ENCODE results near the gene ANXA8.
"Not testable (repeated sequence)": the region's sequence is repeated elsewhere in the genome, so short reads cannot be mapped to it uniquely, and the experiment has no call there.

The ANXA8 gene, protein sequence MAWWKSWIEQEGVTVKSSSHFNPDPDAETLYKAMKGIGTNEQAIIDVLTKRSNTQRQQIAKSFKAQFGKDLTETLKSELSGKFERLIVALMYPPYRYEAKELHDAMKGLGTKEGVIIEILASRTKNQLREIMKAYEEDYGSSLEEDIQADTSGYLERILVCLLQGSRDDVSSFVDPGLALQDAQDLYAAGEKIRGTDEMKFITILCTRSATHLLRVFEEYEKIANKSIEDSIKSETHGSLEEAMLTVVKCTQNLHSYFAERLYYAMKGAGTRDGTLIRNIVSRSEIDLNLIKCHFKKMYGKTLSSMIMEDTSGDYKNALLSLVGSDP

DNA sequence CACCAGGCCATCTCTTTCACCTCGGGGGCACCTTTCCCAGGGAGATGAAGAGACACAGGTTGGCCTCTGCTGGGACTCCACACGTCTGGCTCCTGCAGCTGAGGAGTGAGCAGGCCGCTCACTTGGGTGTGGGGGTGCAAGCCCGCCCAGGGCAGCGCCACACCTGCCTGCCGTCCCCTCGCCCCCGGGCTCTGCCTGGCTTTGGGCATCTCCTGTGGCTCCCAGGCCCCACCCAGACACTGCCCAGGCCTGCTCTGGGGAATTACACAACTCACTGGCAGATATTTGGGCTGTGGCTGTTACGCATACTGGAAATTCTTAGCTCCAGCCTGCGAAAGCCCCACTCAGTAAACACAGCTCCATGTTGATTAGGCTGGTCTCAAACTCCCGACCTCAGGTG lies at the start of gene ANXA8:
ANXA8 (minus strand) TSS at position 193 of the 400 bp plus-strand sequence; CDS start at position 11, 182 bp downstream.
- not testable (repeated sequence) for DNase-seq

DNA sequence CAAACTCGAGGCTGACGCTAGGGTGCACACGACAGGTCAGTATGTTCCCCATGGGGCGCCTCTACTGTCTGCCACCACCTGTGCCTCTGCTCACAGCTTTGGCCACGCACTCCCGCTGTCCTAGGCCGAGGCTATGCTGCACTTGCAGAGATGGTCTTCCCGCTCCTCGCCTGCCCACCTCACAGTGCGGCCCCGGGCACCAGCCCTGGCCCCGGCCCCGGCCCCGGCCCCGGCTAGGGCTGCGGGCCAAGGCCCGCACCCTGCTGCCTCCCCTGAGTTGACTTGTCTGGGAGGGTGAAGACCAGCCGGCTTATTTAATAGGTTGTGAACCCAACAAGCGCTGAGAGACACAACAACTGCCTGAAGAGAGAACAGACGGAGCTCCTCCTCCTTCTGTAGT lies 39.6 kb upstream of the ANXA8 start, which contains the start of gene AGAP9:
AGAP9 (minus strand) TSS at position 164 of the 400 bp plus-strand sequence; CDS start at position 52, 112 bp downstream.
- DNase-seq = not testable (repeated sequence)

DNA sequence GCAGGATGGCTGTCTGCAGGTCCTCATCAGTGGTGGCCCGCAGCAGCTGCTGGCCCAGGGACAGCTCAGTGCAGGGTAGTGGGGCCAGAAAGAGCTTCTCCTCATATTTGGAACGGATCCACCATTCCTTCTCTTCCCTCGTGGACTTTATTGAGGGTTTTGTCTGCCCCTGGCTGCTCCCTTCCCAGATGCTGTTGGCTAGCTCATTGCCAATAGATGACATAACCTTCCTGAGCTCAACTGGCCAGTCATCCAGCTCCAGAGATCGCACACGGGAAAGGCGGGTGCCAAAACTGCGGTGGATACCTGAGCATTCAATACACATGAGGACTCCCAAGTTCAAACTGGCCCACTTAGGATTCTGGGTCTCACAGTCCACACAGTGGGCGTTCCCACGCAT lies 18.4 kb upstream of the ANXA8 start:
- not testable (repeated sequence) for DNase-seq

DNA sequence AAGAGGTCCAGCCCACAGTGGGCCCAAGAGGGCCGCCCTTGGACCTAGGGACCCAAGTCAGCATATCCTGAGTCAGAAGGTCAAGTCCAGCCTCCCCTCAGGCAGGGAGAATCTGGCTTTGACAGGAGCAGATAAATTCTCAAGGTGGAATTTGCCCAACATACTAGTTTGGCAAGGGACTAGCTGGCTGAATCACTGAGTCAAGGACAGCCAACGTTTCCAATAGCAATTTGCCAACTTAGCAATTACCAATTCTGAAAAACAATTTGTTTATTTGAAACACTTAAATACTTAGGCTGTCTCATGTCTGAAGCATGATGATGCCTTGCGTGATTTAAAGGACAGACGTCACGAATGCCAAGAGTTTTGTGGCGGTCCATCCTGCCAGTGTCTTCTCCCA lies 10.3 kb upstream of the ANXA8 start:
- not testable (repeated sequence) for DNase-seq

DNA sequence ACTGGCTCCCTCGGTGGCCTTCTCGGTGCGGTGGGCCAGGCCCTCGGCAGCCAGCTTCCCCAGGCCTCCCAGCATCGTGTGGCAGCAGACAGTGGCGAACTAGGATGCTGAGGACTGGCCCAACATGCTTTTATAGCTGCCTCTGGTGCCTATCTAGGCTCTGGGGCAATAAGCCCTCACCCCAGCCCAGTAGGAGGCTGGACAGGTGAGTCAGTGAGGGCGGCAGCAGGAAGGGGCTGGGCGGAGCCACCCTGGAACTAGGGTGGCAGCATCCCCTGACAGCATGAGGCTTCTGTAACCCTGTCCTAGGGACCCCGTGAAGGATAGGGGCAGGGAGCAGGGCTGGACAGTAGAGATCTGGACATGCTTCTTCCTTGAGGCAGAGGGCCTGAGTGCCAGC lies 7.7 kb upstream of the ANXA8 start, which contains the start of gene FAM25G:
FAM25G (minus strand) TSS at position 101 of the 400 bp plus-strand sequence; CDS start at position 75, 26 bp downstream.
- not testable (repeated sequence) for DNase-seq

DNA sequence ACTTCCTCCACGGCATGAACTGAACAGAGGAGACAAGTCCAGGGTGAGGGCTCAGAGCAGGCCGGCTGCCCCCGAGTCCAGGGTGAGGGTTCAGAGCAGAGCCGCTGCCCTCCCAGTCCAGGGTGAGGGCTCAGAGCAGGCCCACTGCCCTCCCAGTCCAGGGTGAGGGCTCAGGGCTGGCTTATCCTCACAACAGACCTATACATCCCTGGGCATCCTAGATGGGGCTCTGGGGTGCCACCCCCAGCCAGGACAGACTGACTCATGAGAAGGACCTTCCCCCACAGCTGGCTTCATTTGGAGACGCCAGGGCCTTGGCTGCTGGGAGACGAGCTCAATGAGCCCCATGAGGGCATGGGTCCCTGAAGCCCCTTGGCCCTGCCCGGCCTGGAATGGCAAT lies 5.7 kb upstream of the ANXA8 start:
- not testable (repeated sequence) for DNase-seq

DNA sequence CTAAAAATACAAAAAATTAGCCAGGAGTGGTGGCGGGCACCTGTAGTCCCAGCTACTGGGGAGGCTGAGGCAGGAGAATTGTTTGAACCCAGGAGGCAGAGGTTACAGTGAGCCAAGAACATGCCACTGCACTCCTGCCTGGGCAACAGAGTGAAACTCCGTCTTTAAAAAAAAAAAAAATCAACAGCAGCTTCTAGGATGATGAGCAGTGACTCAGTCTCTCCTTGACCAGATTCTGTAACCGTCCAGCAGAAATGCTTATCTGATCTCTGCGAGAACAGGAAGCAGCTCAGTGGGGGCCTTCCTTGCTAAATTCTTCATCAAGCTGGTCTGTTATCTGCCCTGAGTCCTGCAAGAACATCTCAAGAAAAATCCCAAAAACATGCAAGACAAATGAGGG lies 2.0 kb upstream of the ANXA8 start:
- not testable (repeated sequence) for DNase-seq

DNA sequence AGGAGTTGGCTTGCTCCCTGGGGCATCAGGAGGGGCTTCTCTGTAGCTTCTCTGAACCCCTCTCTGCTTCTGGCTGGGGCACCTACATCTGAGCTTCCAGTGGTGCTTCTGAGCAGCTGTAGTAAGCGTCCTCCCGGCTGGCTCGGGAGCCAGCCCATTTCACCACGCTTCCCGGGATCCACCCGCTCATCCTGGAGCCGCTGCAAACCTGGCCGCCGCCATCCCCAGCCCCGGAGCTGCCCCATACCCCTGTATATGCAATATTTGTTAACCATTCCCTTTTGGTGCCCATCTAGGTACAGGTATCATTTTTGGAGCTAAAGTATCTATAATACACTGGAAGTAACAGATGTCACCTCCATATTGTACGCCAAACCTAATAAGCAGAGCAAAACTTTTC lies 871 bp upstream of the ANXA8 start:
- DNase-seq = not testable (repeated sequence)

DNA sequence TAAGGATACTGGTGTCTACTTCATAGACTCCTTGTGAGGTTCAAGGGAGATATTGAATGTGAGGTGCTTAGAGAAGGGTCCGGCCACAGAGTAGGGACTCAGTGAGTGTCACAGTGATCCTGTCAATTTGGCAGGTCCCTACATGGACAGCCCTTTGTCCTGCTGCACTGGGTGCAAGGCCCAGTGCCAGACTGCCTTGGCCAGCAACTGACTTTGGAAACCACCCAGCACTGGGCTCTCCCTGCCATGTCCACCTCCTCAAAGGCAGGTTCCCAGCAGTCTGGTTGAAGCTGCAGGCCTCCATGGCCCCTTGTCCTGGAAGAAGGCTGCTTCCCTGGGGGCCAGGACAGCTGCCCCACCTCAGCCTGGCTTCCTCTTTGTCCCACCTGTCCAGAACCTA lies 1.5 kb downstream of the ANXA8 start:
- not testable (repeated sequence) for DNase-seq

DNA sequence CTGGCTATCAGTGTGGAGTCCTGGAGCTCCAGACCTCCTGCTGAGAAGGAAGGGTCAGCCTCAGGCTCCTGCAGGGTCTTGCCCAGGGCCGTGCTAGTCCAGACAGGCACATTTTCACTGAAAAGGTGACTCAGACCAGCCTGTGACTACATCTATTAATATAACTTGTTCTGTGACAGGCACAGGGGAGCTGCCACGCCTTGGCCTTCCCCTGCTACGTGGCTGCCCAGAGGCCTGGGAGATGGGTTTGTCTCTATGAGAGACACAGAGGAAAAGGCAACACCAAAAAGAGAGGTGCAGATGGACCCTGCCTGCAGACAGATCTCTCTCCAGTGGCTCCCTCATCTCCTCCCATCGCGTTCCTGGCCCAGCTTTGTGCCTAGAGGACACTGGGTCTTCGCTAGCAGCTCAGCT lies 2.1 kb downstream of the ANXA8 start:
- DNase-seq = not testable (repeated sequence)

DNA sequence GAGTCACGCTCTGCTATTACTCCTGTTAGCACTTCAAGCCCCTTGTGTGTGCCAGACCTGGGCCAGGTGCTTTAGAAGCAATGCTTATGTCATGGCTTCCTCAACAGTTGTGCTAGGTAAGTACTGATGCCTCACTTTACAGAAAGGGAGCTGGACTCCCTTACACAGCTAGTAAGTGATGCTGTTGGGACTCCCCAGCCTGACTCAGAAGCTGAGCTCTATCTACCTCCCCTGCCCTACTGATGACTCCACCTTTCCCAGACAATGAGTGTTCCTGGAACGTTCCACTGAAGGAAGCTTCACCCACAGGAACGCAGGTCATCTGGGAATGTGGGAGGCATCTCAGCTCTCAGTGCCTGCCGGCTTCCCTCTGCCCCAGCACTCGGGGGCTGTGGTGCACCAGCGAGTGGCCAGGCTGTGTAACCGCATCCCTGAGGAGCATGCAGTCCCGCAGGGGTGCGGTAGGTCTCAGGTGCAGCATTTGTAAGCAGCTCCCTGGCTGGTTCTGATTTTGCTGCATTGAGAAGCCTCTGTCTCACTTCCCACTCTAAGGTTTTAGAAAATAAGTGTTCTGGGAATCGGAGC lies 2.6 kb downstream of the ANXA8 start:
- not testable (repeated sequence) for DNase-seq

DNA sequence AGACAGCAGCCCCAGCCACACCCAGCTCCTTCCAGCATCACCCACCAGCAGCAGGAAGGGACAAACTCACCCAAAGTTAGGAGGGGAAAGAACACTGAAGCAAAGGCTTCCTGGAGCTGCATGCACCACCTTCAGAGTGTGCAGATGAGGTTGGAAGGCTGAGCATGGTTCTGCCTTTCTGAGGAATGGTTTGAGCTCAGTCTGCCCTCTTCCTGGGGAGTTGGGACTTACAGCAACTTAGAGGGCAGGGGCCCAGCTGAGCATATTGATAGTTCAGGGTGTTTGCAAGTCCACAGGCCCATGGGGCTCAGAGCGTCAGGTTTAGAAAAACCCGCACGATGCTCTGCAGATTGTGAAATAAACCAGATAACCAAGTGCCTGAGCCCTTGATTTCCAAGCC lies 3.8 kb downstream of the ANXA8 start:
- DNase-seq = not testable (repeated sequence)

DNA sequence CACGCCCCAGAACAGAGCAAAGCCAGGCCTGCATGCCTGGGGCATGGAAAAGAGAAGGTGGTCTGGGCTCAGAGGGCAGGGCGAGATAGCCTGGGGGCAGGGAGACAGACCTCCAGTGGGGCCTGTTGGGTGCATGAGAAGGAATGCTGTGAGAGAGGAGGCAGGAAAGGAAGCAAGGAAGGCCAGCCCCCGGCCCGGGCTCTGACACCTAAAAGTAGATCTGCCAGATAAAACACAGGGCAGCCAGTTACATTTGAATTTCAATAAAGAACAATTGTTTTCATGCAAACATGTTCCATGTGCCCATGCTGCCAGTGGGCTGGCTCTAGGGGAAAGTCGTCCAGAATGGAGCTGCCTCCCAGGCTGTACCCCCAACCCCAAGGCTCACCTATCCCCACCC lies 5.8 kb downstream of the ANXA8 start:
- not testable (repeated sequence) for DNase-seq

DNA sequence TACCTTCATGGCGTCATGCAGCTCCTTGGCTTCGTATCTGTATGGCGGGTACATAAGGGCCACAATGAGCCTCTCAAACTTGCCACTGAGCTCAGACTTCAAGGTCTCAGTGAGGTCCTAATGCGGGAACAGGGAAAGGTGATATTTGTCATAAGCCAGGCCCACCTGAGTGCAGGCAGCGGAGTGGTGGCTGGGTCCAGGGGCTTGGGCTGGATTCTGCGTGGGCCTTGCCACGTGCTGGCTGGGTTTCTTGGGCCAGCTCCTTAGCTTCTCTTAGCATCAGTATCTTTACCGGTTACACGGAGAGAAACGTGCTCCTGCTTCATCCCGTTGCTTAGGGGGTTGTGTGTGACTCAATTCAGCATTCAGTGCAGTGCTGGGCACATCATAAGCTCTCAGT lies 6.8 kb downstream of the ANXA8 start:
- DNase-seq = not testable (repeated sequence)

DNA sequence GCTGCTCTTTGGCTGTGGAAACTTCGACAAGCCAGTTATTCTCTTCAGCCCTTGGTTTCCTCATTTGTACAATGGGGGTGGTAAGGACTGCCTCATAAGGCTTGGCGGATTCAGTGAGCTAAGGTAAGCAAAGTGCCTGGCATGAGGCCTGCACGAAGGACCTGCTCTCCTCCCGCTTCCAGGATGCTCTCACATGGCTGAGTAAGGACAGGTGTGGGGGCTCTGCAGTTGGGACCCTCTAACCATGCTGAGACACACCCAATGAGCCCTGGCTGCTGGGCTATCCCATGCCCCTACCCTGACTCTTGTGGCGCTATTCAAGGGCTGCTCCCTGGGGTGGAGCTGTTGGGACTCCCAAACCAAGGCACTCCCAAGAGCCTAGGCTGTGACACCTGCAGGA lies 8.8 kb downstream of the ANXA8 start:
- not testable (repeated sequence) for DNase-seq

DNA sequence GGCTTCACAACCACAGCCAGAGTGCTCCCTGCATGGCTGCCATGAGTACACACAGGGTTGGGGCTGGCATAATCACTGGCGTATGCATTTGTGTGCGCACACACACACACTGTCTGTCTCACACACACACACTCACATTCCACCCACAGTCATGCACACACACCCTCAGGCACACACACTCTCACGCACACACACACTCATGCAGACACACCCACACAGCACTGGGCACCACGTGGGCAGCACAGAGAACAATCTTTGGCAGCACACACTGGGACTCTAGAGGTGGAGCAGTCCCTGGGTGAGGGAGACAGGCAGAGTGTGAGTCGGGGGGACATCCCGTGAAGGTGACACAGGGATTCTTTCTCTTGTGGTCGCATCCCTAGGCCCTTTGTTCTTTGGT lies 10.4 kb downstream of the ANXA8 start:
- not testable (repeated sequence) for DNase-seq

DNA sequence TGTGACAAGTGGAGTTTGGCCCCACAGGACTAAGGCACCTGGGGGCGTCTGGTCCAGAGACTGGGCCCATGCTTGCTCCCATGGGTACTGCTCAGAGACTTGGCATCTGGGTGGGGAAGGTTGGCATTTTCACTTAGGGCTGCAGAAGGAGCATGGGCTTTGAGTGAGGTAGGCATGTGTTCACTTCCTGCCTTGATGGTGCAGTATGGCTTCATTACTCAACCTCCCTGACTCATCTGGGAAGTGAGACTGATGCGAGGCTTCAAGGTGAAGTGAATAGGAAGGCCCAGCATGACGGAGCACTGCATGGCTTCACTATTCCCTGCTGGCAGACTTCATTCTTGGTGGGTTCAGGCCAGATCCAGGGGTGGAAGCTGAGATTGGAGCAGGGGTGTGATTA lies 11.3 kb downstream of the ANXA8 start:
- DNase-seq = not testable (repeated sequence)

DNA sequence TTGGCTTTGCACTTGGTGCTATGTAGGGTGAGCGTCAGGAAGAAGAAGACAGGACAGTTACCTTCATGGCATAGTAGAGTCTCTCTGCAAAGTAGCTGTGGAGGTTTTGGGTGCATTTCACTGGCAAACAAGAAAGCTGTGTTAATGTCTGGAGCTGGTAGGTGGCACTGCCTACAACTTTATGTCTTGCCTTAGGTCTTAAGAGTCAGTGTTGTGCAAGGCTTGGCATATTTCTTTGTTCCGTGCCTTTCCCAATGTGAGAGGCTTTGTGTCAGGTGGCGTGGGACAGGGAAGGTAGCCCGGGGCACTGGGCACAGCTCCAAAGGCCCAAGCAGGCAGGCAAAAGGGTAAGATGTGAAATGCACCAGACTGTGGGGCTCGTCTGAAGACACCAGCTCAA lies 11.8 kb downstream of the ANXA8 start:
- DNase-seq = not testable (repeated sequence)

DNA sequence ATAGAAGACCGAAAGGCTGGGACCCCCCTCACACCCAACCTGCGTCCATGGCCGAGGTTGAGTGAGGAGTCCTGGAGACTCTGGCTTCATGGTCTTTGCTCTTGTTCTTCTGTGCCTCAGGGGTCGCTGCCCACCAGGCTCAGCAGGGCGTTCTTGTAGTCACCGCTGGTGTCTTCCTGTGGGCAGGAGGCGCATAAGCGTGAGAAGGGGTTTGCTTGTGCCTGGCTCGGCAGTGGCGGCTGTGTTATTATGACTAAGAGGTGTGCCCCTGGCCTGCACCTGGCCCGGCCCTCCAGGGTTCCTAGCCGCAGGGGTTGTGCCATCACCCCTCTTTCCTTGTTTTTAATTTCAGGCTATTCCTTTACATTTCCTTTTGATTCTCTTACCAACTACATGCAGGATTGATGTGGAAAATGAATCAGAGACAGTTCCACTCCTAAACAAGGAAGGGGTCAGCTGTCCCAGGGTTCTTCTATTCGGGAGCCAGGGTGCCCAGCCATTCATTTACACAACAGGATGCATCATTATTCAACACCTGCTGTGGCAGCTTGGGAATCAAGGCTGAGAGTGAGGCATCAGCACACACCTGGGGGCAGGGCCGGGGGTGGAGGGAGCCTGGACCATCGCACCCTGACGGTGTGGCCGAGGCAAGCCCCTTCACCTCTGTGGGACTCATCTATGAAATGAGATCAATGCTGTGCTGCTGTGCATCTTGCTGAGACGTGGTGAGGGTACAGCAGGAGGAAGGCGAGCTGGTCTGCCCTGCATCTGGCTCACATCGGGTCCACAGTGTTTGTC lies 15.0 kb downstream of the ANXA8 start:
- not testable (repeated sequence) for DNase-seq

DNA sequence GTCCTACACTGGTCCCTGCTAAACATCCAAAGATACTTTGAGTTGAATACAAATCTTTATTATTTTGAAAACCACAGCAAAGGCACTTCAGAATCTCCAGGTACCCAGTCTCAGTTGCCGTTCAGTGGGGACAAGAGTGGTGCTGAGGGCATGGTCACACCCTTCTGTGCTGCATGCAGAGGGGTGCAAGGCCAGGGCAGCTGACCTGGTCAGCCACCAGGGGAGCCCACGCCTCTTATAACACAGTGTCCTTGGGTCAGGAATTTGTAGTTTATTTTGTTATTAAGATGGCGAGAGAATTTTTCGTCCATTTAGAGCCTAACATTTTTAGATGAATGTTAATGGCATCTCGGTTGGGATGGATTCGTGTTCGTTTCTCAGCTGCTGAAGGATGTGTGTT lies 16.0 kb downstream of the ANXA8 start:
- DNase-seq = not testable (repeated sequence)

DNA sequence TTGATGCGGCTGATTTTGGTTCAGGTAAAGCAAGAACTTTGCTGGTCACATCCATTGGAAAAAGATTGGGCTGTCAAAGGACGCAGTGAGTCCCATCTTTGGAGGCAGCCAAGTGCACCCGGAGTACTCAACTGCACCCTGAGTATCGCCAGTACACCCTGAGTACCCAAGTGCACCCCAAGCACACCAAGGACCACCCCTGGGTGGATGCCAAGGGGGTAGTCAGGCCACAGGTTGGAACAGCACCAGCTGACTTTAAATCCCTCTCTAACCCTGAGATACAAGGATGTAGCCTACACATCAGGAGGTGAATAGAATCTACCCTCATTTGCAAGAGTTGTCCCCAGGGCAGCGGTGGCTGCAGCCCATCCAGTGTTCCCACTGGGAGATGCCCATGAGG lies 16.5 kb downstream of the ANXA8 start:
- not testable (repeated sequence) for DNase-seq

DNA sequence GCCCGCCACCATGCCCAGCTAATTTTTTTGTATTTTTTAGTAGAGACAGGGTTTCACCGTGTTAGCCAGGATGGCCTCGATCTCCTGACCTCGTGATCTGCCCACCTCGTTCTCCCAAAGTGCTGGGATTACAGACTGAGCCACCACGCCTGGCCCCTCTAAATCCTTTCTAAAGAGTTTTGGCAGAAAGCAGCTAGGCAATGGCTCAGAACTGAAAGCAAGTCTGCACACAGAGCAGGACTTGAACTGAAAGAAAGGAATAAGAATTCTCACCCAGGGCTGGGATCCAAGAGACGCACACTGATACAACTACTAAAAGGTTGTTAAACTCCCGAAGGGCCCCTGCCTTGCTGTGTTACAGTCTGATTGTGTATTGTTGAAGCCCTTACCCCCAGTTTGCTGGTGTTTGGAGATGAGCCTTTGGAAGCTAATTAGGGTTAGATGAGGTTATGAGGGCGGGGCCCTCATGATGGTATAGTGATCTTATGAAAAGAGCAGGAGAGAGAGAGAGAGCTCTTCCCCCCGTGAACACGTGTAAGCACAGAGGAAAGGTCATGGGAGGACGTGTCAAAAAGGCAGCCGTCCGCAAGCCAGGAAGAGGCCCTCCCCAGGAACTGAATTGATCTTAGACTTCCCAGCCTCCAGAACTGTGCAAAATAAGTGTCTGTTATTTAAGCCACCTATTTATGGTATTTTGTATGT lies 18.5 kb downstream of the ANXA8 start:
- DNase-seq = not testable (repeated sequence)
